Neural progenitor cell (in vitro differentiated cells): ENCODE results near the gene CPT1B. TPM values are rescaled to one million over a fixed set of nuclear protein-coding genes. Genes with fewer than 3 reads are reported as not detected.

Source experiments
- total RNA-seq: library from RNA; depleted of rRNA; stranded (reverse); fragments of >200 nt; gene quantifications from 2 replicates; pipeline ENCODE4 v1.2.3, GENCODE V29; 2015; ENCODE audit warnings: low replicate concordance

CPT1B gene
- total RNA-seq, 1 donor from 2014 or later = 33.9 TPM

Other genes starting within 250 kb of the CPT1B start
- gene PPP6R2, start 235.1 kb downstream of the CPT1B start, total RNA-seq = 32.6 and 65.5 TPM in 2 replicates
- gene SBF1, start 103.4 kb downstream of the CPT1B start, total RNA-seq = 25.8 and 65.8 TPM in 2 replicates
- gene ADM2, start 96.9 kb downstream of the CPT1B start, total RNA-seq = 0.13 and 2.6 TPM in 2 replicates
- not detected in 2 replicates for gene MIOX, start 91.6 kb downstream of the CPT1B start, total RNA-seq
- gene LMF2, start 70.7 kb downstream of the CPT1B start, total RNA-seq = 7.1 and 38.2 TPM in 2 replicates
- gene NCAPH2, start 70.2 kb downstream of the CPT1B start, total RNA-seq = 41.2 and 64.4 TPM in 2 replicates
- gene SCO2, start 52.8 kb downstream of the CPT1B start, total RNA-seq = 1.1 TPM in 1 of 2 replicates, not detected in the other
- 0.81 TPM in 1 of 2 replicates, not detected in the other for gene TYMP, start 48.4 kb downstream of the CPT1B start, total RNA-seq
- gene KLHDC7B, start 32.5 kb downstream of the CPT1B start, total RNA-seq = not detected in 2 replicates
- 2.8 TPM in 1 of 2 replicates, not detected in the other for gene SYCE3, start 15.5 kb downstream of the CPT1B start, total RNA-seq
- gene CHKB, start 4.4 kb upstream of the CPT1B start, total RNA-seq = 67.4 and 93.9 TPM in 2 replicates
- 0.74 TPM in 1 of 2 replicates, not detected in the other for gene MAPK8IP2, start 22.4 kb upstream of the CPT1B start, total RNA-seq
- gene ARSA, start 49.7 kb upstream of the CPT1B start, total RNA-seq = 4.2 and 18.4 TPM in 2 replicates
- 0.65 and 3.6 TPM in 2 replicates for gene SHANK3, start 94.4 kb upstream of the CPT1B start, total RNA-seq
- gene ACR, start 159.8 kb upstream of the CPT1B start, total RNA-seq = not detected in 2 replicates
- 13.9 and 15.0 TPM in 2 replicates for gene RABL2B, start 205.2 kb upstream of the CPT1B start, total RNA-seq